NCI-H2196 treated with DMSO at 0.1 percent for 48 hours (cell line): ENCODE results near the gene ADAMTS2.

Experiments
- DNase-seq: peaks from one replicate; lab custom pipeline; 2025; ENCODE audit not compliant: unreplicated experiment; lab: John Stamatoyannopoulos, UW

The ADAMTS2 gene

DNA sequence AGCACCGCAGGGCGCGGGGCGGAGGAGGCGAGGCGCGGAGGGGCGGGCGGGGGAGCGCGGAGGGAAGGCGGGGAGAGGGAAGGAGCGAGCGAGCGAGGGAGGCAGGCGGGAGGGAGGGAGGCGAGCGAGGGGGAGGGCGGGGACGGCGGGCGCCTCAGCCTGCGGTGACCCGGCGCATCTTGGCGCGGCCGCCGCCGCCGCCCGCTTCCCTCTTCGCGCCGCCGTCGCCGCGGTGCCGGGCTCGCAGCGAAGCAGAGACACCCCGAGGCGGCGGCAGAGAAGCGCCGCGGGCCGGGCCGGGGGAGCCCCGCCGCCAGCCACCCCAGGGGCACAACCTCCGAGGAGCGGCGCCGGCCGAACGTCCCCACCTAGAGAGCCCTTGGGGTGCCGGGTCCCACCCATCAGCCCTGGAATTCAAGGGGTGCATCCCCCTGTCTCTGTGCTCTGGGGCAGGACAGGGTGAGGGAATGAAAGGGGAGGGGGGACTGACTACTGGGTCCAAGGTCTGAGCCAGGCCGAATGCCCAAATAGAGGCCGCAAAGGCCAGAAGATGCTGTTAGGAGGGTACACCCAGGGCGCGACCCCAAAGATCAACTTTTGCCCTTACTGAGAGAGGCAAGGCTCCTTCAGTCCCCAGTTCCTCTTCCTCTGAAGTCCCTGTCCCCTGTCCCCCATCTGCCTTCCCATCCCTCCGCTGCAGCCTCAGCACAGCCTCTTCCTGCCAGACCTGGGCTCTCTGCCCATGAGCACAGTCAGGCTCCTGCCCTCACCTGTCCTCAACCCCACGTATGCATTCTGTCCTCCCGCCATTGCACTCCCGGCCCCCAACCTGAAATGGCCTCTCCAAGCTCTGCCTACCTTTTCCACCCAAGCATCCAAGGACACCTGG is at the start of gene ADAMTS2:
Gene ADAMTS2 (minus strand): TSS at position 29 of the 889 bp plus-strand sequence. CDS start 133 bp downstream, outside the sequence.
- DNase-seq: no peak

DNA sequence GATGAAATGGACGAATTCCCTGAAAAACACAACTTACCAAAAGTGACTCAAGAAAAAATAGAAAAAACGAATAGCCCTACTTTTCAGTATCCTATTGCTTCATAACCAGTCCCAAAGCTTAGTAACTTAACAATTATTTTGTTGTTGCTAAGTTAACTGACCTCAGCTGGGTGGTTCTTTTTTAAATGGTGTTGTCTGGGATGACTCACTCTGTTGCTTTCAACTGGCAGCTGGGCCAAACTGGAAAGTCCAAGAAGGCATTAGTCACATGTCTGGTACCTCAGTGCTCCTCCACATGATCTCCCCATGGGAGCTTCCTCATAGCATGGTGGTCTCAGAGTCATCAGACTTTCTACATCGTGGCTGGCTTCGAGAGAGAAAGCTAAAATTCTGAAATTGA is 47.8 kb upstream of the ADAMTS2 start:
- no peak for DNase-seq

DNA sequence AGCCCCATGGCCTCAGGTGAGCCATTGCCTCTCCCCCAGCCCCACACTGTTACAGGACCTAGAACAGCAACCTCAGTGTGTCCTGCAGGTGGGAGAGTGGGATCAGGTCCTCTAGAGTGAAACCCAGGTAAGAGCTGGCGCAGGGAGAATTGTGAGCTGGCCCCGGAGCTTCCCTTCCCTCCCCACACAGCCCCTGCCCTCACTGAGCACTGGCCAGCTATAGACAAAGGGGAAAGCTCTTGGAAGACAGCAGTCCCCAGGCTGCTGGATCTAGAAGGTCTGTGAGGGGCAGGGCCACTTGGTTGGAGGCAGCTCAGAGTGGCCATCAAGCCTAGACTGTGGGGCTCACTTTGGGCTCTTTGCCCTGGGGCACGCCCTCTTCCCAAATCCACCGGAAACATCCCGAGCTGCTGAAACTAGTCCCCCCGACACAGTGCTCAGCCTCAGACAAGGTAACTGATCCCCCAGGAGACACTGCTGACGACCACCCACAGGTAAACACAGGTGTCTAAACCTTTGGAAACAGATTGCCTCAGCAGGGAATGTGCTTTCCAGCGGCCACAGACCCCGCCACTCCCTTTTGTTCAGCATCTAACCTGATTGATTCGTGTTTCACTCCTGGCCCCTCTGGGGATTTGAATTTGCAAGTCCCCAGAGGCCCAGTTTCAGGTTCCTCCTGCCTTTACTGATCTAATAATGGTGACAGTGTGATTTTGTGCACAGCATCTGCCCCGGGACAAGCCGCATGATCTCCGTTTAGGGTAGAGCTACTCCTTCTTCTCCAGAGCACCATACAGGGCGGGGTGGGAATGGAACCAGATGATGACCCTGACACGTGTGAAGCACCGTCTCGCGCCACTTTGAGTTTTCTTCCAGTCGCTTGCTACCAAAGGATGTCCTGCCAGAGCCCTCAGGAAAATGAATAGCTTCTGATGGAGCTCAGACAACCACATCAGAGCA is 42.2 kb upstream of the ADAMTS2 start:
- DNase-seq: no peak

DNA sequence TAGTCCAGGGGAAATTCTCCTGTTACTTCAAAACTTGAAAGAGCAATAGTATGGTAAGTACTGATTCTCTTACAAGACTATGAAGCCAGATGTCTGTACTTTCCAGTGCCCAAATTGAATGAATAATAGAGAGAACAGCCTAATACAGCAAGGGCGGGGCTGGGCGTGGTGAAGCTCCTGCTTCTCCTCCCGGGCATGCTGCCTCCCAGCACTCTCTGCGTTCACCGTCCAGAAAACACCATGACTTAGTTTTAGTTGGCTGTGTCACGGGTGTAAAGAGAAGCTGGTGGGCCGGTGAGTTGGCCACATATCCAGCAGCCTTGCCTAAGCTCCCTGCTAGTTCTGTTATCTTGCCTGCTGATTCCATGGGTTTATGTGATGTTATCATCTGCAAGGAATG is 40.7 kb upstream of the ADAMTS2 start:
- DNase-seq: no peak

DNA sequence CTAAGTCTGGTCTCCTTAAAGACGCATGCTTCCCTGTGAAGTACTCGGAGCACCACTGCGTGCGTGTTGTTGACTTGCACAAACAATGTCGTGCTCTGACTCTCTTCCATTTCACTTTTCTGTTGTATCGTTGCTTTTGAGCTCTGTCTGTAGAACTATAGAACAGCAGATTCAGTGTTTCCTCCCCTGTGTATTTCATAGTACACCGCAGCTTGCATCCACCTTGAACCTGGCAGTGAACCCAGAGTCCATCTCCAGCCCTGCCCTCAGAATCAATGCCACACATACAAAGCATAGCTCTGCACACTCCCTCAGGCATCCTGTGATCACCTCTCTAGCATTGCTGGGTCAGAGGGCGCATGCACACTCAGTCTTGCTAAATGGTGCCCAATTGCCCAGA is 37.2 kb upstream of the ADAMTS2 start:
- DNase-seq: no peak

DNA sequence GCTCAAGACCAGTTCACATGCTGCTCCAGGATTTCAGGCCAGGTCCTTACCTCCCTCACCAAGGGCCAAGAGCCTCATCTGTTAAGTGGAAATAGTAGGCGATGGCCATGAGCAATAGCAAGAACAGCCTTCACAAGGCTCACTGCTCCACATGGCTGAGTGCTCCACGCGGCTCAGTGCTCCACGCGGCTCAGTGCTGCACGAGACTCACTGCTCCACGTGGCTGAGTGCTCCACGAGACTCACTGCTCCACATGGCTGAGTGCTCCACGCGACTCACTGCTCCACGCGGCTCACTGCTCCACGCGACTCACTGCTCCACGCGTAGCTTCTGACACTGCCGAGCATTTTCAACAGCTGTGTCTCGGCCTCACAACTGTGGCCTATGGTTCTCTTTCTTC is 36.4 kb upstream of the ADAMTS2 start:
- DNase-seq: no peak

DNA sequence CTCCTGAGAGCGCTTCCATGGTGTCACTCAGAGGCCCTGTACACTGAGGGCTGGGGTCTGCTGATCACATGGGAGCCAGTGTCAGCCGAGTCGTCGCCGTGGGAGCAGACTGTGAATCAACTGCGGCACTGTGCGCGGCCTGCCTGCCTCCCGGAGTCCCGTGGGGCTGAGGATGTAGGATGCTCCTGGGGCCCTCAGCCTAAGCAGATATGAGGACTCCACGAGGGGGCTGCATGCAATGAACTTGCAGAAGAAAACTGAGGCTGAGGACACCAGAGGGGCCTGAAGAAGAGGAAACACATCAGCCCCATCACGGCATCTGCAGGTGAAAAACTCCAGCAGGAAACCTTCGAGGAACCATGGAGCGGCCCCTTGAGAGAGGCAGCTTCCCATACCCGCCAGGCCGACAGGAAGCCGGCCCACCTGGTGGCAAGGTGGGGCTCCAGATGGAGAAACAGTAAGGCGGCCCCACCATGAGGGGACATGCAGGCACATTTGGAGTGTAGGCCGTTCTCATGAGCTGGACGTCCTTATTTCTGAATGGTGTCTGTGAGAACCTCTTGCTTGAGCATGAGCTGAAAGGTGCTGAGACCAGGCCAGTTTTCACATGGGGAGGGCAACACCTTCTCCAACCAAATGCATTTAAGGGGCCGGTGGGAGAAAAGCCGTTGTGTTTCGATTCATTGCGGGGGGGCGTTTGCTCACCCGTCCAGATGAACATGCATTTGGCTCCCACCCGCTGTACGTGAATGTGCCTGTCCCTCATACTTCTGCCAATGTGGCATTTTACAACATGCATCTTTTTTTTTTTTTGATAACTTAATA is 35.2 kb upstream of the ADAMTS2 start:
- DNase-seq: no peak

DNA sequence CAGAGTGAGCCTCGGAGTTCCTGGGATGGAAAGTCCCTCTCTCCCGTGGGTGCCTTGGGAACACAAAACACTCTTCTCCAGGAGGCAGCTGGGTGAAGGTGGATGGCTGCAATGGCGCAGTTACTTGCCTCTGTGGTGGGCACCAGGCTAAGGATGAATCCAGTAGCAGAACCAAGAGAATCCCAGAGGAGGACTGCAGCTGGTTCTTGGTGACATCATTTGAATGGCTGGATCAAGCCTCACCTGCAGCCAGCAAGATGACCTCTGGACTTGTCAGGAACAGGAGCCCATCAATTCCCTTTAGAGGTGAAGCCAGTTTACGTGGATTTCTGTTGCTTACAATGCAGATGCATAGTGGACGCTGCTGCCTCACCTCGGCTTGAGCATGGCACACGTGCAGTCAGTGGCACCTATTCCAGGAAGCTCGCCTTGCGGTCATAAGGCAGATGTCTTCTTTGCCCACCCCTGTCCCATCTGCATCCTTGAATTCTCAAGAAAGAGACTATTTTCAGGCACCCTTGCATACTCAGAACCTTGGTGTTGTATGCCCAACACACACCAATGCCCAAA is 34.1 kb upstream of the ADAMTS2 start:
- no peak for DNase-seq

DNA sequence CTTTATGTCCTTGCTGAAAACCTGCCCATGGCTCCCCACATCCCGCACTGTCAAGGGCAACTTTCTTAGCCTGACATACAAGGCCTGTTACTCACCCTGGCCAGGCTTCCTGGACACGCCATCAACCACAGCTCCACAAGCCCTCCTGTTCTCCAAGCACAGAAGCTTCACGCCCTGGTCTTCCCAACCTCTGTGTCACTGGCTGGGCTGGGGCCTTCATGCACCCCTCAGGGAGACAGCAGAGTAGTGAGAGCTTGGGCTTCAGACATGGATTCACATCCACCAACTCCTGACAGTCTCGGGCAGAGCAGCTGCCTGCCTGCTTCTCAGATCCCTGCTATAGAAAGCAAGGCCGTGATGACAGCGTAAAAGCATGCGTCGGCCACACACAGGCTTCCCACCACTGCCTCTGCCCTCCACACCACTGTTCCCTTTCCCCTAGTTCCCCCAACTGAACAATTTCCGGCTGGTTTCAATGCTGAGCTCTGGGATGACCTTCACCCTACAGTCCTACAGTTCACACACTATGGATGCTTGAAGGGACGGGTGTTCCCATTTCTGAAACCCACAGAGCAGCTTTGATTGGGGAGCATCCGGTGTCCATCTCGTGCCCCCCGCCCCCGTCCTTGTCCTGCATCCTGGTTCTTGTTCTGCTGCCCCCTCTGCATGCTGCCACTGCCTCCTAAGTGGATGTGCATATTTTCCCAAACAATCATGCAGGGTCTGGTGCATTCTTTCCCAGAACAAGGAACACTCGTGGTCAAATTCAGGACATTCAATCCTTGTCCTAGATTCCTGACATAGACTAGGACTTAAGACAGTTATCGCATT is 33.4 kb upstream of the ADAMTS2 start:
- DNase-seq: no peak

DNA sequence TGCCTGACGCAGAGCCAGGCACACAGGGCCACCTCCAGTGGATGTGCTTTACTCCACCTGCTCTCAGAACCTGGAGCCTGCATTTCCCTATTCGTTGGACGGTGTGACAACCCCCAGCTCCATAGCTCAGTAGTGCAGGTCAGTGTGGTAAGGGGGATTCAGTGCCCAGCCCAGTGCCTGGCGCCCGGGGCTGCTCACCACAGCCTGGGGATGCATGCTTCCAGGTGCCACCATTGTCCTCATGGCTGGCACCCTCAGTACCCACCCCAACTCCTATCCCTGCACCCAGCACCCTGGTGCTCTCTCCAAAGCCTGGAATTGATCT is 32.8 kb upstream of the ADAMTS2 start:
- no peak for DNase-seq

DNA sequence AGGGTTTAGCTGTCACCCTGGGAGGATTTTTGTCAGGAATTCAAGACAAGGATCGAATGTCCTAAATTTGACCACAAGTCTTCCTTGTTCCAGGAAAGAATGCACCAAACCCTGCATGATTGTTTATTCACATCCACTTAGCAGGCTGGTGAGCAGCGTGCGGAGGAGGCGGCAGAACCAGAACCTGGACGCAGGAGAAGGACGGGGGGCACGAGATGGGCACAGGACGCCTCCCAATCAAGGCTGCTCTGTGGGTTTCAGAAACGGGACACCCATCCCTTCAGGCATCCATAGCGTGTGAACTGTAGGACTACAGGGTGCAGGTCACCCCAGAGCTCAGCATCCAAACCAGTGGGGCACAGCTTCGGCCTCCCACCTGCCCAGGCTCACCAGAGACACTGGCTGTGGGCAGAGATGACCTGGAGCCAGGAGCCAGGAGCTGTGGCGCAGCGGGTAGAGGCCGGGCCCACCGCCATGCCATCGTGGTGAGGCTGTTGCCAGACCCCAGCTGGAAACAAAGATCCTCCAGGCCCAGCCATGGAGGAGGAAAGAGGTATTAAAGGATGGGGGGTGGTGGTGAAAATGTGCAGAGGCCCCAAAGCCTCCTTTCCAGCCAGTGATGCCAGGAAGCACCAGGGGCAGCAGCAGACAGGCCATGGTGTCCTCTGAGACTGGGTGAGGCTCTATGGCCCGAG is 32.3 kb upstream of the ADAMTS2 start:
- DNase-seq: no peak

DNA sequence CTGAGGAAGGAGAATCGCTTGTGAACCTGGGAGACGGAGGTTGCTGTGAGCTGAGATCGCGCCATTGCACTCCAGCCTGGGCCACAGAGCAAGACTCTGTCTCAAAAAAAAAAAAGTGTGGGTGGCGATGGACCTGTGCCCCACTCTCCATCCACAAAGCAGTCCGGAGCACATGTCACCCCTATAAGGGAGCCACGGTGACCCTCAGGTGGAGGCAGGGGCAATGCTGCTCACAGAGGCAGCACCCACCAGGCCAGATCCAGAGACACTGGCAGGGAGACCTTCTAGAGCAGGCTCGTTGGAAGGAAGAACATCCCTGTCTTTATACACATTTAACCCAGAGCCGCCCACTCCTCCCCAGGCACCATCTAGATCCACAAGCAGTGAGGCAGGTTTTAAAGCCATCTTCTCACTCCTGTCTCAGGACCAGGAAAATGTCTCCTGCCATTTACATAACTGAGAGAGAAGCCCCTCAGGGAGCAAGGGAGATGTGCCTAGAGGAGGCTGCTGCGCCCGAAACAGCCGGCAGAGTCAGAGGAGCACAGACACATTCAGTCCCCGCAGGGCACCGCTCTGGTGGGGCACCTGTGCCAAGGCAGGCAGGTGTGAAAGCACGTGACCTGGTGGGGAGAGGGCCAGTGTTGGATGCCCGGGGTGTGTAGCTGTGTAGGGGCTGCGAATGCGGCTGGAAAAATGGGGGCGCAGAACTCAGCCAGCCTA is 31.6 kb upstream of the ADAMTS2 start:
- no peak for DNase-seq

DNA sequence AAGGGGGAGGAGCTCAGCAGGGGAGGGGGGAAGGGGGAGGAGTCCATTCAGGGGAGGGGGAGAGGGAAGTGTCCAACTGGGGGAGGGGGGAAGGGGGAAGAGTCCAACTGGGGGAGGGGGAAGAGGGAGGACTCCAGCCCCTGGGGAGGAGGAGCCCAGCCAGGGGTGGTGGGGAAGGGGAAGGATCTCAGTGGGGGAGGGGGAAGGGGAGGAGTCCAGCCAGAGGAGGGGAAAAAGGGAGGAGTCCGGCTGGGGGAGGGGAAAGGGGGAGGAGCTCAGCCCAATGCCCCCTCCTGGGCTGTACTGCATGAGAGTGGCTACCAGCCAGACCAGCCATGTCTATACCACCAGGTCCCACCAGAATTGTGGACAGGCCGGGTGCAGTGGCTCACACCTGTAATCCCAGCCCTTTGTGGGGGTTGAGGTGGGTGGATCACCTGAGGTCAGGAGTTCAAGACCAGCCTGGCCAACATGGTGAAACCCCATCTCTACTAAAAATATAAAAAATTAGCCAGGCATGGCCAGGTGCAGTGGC is 30.6 kb upstream of the ADAMTS2 start:
- DNase-seq: no peak

DNA sequence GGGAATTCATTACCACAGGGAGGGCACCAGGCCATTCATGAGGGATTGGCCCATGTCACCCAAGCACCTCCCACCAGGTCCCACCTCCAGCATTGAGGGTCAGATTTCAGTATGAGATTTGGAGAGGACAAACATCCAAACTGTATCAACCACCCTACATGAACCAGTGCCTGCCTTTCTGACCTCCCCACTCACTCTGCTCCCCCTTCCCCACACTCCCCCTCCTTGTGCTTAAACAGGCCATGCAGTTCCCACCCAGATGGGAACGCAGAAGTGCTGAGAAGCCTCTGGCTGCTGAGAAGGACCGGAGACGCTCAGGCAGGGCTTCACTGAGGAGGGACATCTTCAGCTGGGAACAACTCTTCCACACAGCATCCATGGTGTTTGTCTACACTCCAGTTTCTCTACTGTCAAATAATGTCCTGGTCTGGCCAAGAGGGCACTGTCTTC is 30.0 kb upstream of the ADAMTS2 start:
- DNase-seq: no peak

DNA sequence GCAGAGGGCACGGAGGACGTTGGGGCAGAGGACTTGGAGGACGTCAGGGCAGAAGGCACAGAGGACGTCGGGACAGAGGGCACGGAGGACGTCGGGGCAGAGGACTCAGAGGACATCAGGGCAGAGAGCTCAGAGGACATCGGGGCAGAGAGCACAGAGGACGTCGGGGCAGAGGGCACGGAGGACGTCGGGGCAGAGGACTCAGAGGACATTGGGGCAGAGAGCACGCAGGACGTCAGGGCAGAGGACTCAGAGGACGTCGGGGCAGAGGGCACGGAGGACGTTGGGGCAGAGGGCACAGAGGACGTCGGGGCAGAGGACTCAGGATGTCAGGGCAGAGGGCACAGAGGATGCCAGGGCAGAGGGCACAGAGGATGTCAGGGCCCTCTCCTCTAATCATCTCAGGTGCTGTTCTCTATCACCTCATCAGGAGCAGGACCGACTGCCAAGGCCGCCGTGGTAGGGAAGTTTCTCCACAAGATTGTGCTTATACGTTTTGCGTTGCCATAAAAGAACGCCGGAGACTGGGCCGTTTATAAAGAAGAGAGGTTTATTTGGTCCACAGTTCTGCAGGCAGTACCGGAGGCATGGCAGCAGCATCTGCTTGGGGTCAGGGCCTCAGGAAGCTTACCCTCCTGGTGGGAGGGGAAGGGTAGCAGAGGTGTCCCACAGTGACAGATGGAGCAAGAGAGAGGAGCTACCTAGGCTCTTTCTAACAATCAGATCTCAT is 29.4 kb upstream of the ADAMTS2 start:
- no peak for DNase-seq

DNA sequence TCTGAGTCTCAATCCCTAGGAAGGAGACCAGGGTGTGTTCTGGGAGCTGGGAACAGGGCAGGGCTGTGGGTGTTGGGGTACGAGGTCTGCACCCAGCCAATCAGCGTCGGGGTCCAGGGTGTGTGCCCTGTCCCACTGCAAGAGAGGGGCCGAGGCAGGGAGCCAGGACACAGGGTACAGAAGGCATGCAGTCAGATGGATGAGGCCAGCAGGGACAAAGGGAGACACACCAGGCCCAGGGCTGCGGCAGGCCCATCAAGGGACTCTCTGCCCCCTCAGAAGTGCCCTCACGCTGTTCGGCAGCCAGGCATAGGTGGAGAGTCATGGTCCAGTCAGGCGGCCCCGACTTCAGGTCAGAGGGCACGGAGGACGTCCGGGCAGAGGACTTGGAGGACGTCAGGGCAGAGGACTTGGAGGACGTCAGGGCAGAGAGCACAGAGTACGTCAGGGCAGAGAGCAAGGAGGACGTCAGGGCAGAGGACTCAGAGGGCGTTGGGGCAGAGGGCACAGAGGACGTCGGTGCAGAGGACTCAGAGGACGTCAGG is 28.8 kb upstream of the ADAMTS2 start:
- DNase-seq: no peak
